K562 (cell line): ENCODE data around the gene PTGES3. TPM values are rescaled to one million over a fixed set of nuclear protein-coding genes. Genes with fewer than 3 reads are reported as not detected.

Experiments used
- BCL6 ChIP-seq: fragments of 250-450 bp; sonication (Bioruptor Pico); IDR thresholded peaks from 2 replicates; pipeline ENCODE4 v1.4.0; 2020
- CAMTA2 ChIP-seq: fragments of 250-450 bp; sonication (Bioruptor Pico); conservative IDR thresholded peaks from 2 replicates; pipeline ENCODE4 v1.5.1; 2022
- ELF1 ChIP-seq: fragments of 200-800 bp; sonication (Bioruptor generic); IDR thresholded peaks from 2 replicates; pipeline ENCODE4 v1.6.1; 2016; ENCODE audit warnings: missing genetic modification characterization, missing compliant biosample characterization
- KLF13 ChIP-seq: fragments of 450-650 bp; IDR thresholded peaks from 2 replicates; pipeline ENCODE4 v1.6.1; 2016; ENCODE audit warnings: missing genetic modification characterization, low read depth, mild to moderate bottlenecking, missing compliant biosample characterization, moderate library complexity, borderline replicate concordance
- POLR2G ChIP-seq: fragments of 200-400 bp; formaldehyde crosslinking; IDR thresholded peaks from 2 replicates; pipeline ENCODE4 v1.6.1; 2017; ENCODE audit warnings: low read depth, mild to moderate bottlenecking, antibody characterized with exemption, low read length, moderate library complexity
- ZFP91 ChIP-seq: sonication (generic); formaldehyde crosslinking; IDR thresholded peaks from 2 replicates; pipeline ENCODE4 v1.8.0; 2022; ENCODE audit warnings: mild to moderate bottlenecking, missing genetic modification reagents
- ZNF133 ChIP-seq: fragments of 250-450 bp; sonication (Bioruptor Pico); IDR thresholded peaks from 2 replicates; pipeline ENCODE4 v1.4.0; 2020; ENCODE audit warnings: mild to moderate bottlenecking
- ZNF512 ChIP-seq: IDR thresholded peaks from 2 replicates; pipeline ENCODE4 v1.6.1; 2016; ENCODE audit warnings: missing genetic modification characterization, missing compliant biosample characterization
- polyA plus RNA-seq, 8 experiments: library from polyadenylated mRNA; depleted of rRNA in 4 of 8; stranded (reverse) in 5 of 8; unstranded in 3 of 8; fragments of >200 nt; fragmentation: Nextera tagmentation in 2 of 8; fragmentation: Illumina TruSeq in 1 of 8; extraction: Ambion mirVana in 2 of 8; extraction: Trizol in 1 of 8; gene quantifications; 2 replicates each; pipeline versions ENCODE4 v1.2.1 to v1.2.3, GENCODE V29; 2011 to 2014; ENCODE audit warnings: inconsistent platforms in 1 of 8, missing spikeins in 1 of 8
- total RNA-seq, 7 experiments: library from RNA; depleted of rRNA in 6 of 7; stranded (reverse); fragments of >200 nt in 6 of 7; fragmentation: Illumina TruSeq in 2 of 7; extraction: Trizol in 2 of 7; gene quantifications; 2 replicates each; pipeline versions ENCODE4 v1.2.1 to v1.2.3, GENCODE V29; 2011 to 2021; ENCODE audit warnings: low replicate concordance in 1 of 7
- TF ChIP-seq, protein P1 (sequence below): sonication (generic); formaldehyde crosslinking; IDR thresholded peaks from 2 replicates; pipeline ENCODE4 v1.8.0; 2022; ENCODE audit warnings: mild to moderate bottlenecking, missing genetic modification reagents, borderline replicate concordance

PTGES3 gene
- total and polyA plus RNA-seq, 9 of the 15 experiments (the other 6 are each of a cell fraction or from before 2014, with no cell fraction given), result 163 to 501 (median 213) TPM

GRCh38 chr12:56629459-56630179, 58.5 kb downstream of the PTGES3 start (continued):
- TF ChIP-seq, protein P1, sequence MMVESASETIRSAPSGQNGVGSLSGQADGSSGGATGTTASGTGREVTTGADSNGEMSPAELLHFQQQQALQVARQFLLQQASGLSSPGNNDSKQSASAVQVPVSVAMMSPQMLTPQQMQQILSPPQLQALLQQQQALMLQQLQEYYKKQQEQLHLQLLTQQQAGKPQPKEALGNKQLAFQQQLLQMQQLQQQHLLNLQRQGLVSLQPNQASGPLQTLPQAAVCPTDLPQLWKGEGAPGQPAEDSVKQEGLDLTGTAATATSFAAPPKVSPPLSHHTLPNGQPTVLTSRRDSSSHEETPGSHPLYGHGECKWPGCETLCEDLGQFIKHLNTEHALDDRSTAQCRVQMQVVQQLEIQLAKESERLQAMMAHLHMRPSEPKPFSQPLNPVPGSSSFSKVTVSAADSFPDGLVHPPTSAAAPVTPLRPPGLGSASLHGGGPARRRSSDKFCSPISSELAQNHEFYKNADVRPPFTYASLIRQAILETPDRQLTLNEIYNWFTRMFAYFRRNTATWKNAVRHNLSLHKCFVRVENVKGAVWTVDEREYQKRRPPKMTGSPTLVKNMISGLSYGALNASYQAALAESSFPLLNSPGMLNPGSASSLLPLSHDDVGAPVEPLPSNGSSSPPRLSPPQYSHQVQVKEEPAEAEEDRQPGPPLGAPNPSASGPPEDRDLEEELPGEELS (CRISPR knock-in tag), result no peak
- no peak for TF ChIP-seq ZFP91 (CRISPR knock-in tag)
- peak; percentile 51; the same call in 1 of the 2 replicates for TF ChIP-seq POLR2G
- TF ChIP-seq KLF13, result no peak
- no peak for TF ChIP-seq CAMTA2 (CRISPR knock-in tag)
- TF ChIP-seq ELF1 (tag), result no peak
- no peak for TF ChIP-seq ZNF512 (tag)
- TF ChIP-seq BCL6, result no peak
- TF ChIP-seq ZNF133 (CRISPR knock-in tag), result no peak
